ENCODE measurements around the gene MTMR6.
A peak's percentile ranks its signal among the peaks of the same experiment; 100 is the strongest.

Gene MTMR6

GRCh38 chr13:25310891-25311290, 23.6 kb upstream of the MTMR6 start:
- no peak overlapping the region for H3K4me3 ChIP-seq (ENCODE audit: low read length)
- no peak for DNase-seq (ENCODE audit: low read depth)
- no peak for TF ChIP-seq CTCF (conservative IDR thresholded peaks at IDR 0.05; ENCODE audit: low read length)

- no peak for TF ChIP-seq CTCF (conservative IDR thresholded peaks at IDR 0.05; ENCODE audit: low read length)
- no peak overlapping the region for H3K4me3 ChIP-seq (ENCODE audit: low read length)
Measured at GRCh38 chr13:25306671-25307464, 19.6 kb upstream of the MTMR6 start.

GRCh38 chr13:25302121-25302520, 14.8 kb upstream of the MTMR6 start:
- peak overlapping the region; percentile 89 for H3K4me3 ChIP-seq (ENCODE audit: low read length)
- no peak for TF ChIP-seq CTCF (conservative IDR thresholded peaks at IDR 0.05; ENCODE audit: low read length)
- no peak for DNase-seq (ENCODE audit: low read depth)

More at GRCh38 chr13:25306671-25307464, 19.6 kb upstream of the MTMR6 start:
- DNase-seq (ENCODE audit: low read depth): no peak

- no peak for TF ChIP-seq CTCF (conservative IDR thresholded peaks at IDR 0.05; ENCODE audit: low read length)
- H3K4me3 ChIP-seq (ENCODE audit: low read length): peak within 1 kb of the TSS; percentile 89
- DNase-seq (ENCODE audit: low read depth): peak; percentile 94
Measured at GRCh38 chr13:25301347-25302113, 14.2 kb upstream of the MTMR6 start, which contains the start of gene NUP58. Gene NUP58, plus strand, starts transcription at chr13:25301625. Its CDS starts 149 bp downstream, at chr13:25301774.

GRCh38 chr13:25300861-25301346, 13.6 kb upstream of the MTMR6 start:
- peak overlapping the region; percentile 89 for H3K4me3 ChIP-seq (ENCODE audit: low read length)
- TF ChIP-seq CTCF (conservative IDR thresholded peaks at IDR 0.05; ENCODE audit: low read length): no peak
- DNase-seq (ENCODE audit: low read depth): peak; percentile 12

GRCh38 chr13:25295701-25296100, 8.4 kb upstream of the MTMR6 start:
- no peak for TF ChIP-seq CTCF (conservative IDR thresholded peaks at IDR 0.05; ENCODE audit: low read length)
- H3K4me3 ChIP-seq (ENCODE audit: low read length): no peak overlapping the region
- DNase-seq (ENCODE audit: low read depth): no peak

All from AG10803 (cell line).